ENCODE data around the gene SDR39U1.

The SDR39U1 gene

GRCh38 chr14:24429395-24430142 is 13.0 kb downstream of the SDR39U1 start, which contains the start of the genes CBLN3 and KHNYN:
Gene CBLN3 (minus strand): TSS chr14:24429668. CDS start chr14:24429054, 614 bp downstream.
Gene KHNYN (plus strand): TSS chr14:24429954. CDS start chr14:24430731, 777 bp downstream.
- DNase-seq (ENCODE audit: low spot score), result peak; percentile 92

GRCh38 chr14:24428628-24429394 is 13.8 kb downstream of the SDR39U1 start:
- DNase-seq (ENCODE audit: low spot score), result no peak

- DNase-seq (ENCODE audit: low spot score), result no peak
Observed at GRCh38 chr14:24427537-24428508, 14.8 kb downstream of the SDR39U1 start.

- DNase-seq (ENCODE audit: low spot score), result no peak
Observed at GRCh38 chr14:24426912-24427536, 15.6 kb downstream of the SDR39U1 start.

- DNase-seq (ENCODE audit: low spot score), result no peak
Observed at GRCh38 chr14:24426150-24426911, 16.2 kb downstream of the SDR39U1 start.

GRCh38 chr14:24425704-24426103 is 16.9 kb downstream of the SDR39U1 start:
- peak; percentile 67 for DNase-seq (ENCODE audit: low spot score)

GRCh38 chr14:24422694-24423601 is 19.6 kb downstream of the SDR39U1 start:
- DNase-seq (ENCODE audit: low spot score), result no peak

GRCh38 chr14:24422261-24422660 is 20.3 kb downstream of the SDR39U1 start:
- no peak for DNase-seq (ENCODE audit: low spot score)

- DNase-seq (ENCODE audit: low spot score), result peak; percentile 75
Observed at GRCh38 chr14:24418492-24418873, 24.1 kb downstream of the SDR39U1 start.

GRCh38 chr14:24417832-24418491 is 24.6 kb downstream of the SDR39U1 start:
- DNase-seq (ENCODE audit: low spot score), result no peak

GRCh38 chr14:24416932-24417619 is 25.5 kb downstream of the SDR39U1 start:
- no peak for DNase-seq (ENCODE audit: low spot score)

GRCh38 chr14:24416254-24416931 is 26.2 kb downstream of the SDR39U1 start:
- no peak for DNase-seq (ENCODE audit: low spot score)

- no peak for DNase-seq (ENCODE audit: low spot score)
Observed at GRCh38 chr14:24415421-24416253, 26.9 kb downstream of the SDR39U1 start.

- no peak for DNase-seq (ENCODE audit: low spot score)
Observed at GRCh38 chr14:24414732-24415420, 27.7 kb downstream of the SDR39U1 start.

GRCh38 chr14:24414077-24414476 is 28.5 kb downstream of the SDR39U1 start:
- DNase-seq (ENCODE audit: low spot score), result no peak
